Smooth muscle cell of the pulmonary artery (primary cell): Measurements from ENCODE around the gene CA10. TPM values are rescaled to one million over a fixed set of nuclear protein-coding genes. Genes with fewer than 3 reads are reported as not detected.

Experiments used
- total RNA-seq: library from RNA; depleted of rRNA; stranded (reverse); fragments of >200 nt; gene quantifications from 2 replicates; pipeline ENCODE4 v1.2.3, GENCODE V29; 2014

CA10 gene
- total RNA-seq, result not detected in 2 replicates

DNA sequence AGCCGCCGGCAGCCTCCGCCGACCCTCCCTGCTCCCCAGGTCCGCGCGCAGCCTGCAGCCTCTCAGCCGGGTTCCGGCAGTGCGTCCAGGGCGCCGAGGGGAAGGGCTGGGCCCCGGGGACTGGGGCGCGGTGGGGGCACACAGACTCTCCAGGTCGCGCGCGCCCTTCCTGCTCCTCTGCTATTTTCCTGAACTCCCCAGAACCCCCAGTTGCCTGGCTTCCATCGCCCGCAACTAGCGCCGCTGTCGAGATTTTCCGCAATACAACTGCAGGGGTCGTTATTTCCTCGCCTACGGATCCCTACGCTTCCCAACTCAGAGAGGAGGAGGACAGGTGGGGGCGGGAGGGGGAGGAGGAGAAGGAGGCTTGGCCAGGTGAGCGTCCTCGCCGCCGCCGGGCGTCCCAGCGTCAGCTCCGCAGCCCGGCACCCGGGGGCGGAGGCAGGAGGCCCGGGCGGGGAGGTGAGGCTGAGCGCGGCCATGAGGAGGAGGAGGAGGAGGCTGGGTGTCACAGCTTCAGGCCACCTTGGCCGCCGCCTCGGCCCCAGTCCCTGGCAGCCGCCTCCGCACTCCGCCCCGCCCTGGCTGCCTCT is at the start of gene CA10:
TSS of gene CA10 (minus strand) at position 265 of the 593 bp plus-strand sequence.

